GM12878 (cell line): ENCODE results near the gene COL15A1.

Source experiments
- BHLHE40 ChIP-seq, 2 experiments: fragments of 450-650 bp in 1 of 2; IDR thresholded peaks; 2 replicates each; pipeline ENCODE4 v1.6.1; 2011 to 2017; ENCODE audit warnings: low read depth in 2 of 2, borderline replicate concordance in 1 of 2, improper control_type of control experiment in 1 of 2, low read length in 1 of 2, mild to moderate bottlenecking in 1 of 2
- E4F1 ChIP-seq: fragments of 450-650 bp; IDR thresholded peaks from 2 replicates; pipeline ENCODE4 v1.6.1; 2018; ENCODE audit warnings: borderline replicate concordance, mild to moderate bottlenecking; ENCODE audit not compliant: partially characterized antibody
- GABPA ChIP-seq: IDR thresholded peaks from 2 replicates; pipeline ENCODE4 v1.6.1; 2014; ENCODE audit warnings: antibody characterized with exemption, low read depth, mild to moderate bottlenecking, inconsistent platforms
- HCFC1 ChIP-seq: fragments of 150-350 bp; IDR thresholded peaks from 2 replicates; pipeline ENCODE4 v1.6.1; 2014; ENCODE audit warnings: low read length
- HDAC6 ChIP-seq: fragments of 200-600 bp; sonication (generic); IDR thresholded peaks from one replicate; pipeline ENCODE4 v1.8.0; 2017; ENCODE audit warnings: antibody characterized with exemption; ENCODE audit not compliant: unreplicated experiment
- NFXL1 ChIP-seq: fragments of 450-650 bp; IDR thresholded peaks from 2 replicates; pipeline ENCODE4 v1.6.1; 2017; ENCODE audit warnings: antibody characterized with exemption, mild to moderate bottlenecking, borderline replicate concordance
- RAD21 ChIP-seq: IDR thresholded peaks from 2 replicates; pipeline ENCODE4 v1.6.1; 2011; ENCODE audit warnings: mild to moderate bottlenecking, low read depth, low read length, moderate library complexity; ENCODE audit not compliant: insufficient read depth
- SKIL ChIP-seq: fragments of 450-650 bp; IDR thresholded peaks from 2 replicates; pipeline ENCODE4 v1.6.1; 2017; ENCODE audit warnings: mild to moderate bottlenecking, low read depth, inconsistent platforms; ENCODE audit not compliant: poor library complexity, severe bottlenecking
- SMARCA5 ChIP-seq: fragments of 450-650 bp; IDR thresholded peaks from 2 replicates; pipeline ENCODE4 v1.6.1; 2017; ENCODE audit warnings: mild to moderate bottlenecking
- STAT3 ChIP-seq: IDR thresholded peaks from 2 replicates; pipeline ENCODE4 v1.6.1; 2011; ENCODE audit warnings: low read depth, low read length, improper control_type of control experiment
- YBX1 ChIP-seq: fragments of 450-650 bp; IDR thresholded peaks from 2 replicates; pipeline ENCODE4 v1.6.1; 2016; ENCODE audit warnings: antibody characterized with exemption
- ZBTB33 ChIP-seq: fragments of 450-650 bp; IDR thresholded peaks from 2 replicates; pipeline ENCODE4 v1.6.1; 2017; ENCODE audit warnings: mild to moderate bottlenecking
- TF ChIP-seq, protein P1 (sequence below): IDR thresholded peaks from 2 replicates; pipeline ENCODE4 v1.6.1; 2011; ENCODE audit warnings: low read depth, low read length, improper control_type of control experiment, borderline replicate concordance
- TF ChIP-seq, protein P2 (sequence below), 3 experiments: IDR thresholded peaks in 2 of 3; conservative IDR thresholded peaks in 1 of 3; 2 replicates each; pipeline ENCODE4 v1.5.1; 2011; ENCODE audit warnings: low read depth in 3 of 3, low read length in 3 of 3, mild to moderate bottlenecking in 3 of 3, control low read depth in 2 of 3, moderate library complexity in 2 of 3, inconsistent platforms in 1 of 3, mixed read lengths in 1 of 3; ENCODE audit not compliant: control insufficient read depth in 2 of 3, insufficient read depth in 1 of 3; ENCODE audit errors: extremely low read depth in 1 of 3

- TF ChIP-seq NFXL1 (no peak), GABPA (no peak), STAT3 (no peak), SMARCA5 (no peak), HDAC6 (no peak), SKIL (no peak), ZBTB33 (no peak), BHLHE40 (IDR thresholded peaks at IDR 0.05; ENCODE audit: borderline replicate concordance in 1 of 2, low read depth in 2 of 2, low read length in 1 of 2) (no peak), RAD21 (no peak), E4F1 (no peak), YBX1 (no peak), HCFC1 (no peak)
- TF ChIP-seq, protein P1, sequence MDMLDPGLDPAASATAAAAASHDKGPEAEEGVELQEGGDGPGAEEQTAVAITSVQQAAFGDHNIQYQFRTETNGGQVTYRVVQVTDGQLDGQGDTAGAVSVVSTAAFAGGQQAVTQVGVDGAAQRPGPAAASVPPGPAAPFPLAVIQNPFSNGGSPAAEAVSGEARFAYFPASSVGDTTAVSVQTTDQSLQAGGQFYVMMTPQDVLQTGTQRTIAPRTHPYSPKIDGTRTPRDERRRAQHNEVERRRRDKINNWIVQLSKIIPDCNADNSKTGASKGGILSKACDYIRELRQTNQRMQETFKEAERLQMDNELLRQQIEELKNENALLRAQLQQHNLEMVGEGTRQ = no peak
- TF ChIP-seq, protein P2, sequence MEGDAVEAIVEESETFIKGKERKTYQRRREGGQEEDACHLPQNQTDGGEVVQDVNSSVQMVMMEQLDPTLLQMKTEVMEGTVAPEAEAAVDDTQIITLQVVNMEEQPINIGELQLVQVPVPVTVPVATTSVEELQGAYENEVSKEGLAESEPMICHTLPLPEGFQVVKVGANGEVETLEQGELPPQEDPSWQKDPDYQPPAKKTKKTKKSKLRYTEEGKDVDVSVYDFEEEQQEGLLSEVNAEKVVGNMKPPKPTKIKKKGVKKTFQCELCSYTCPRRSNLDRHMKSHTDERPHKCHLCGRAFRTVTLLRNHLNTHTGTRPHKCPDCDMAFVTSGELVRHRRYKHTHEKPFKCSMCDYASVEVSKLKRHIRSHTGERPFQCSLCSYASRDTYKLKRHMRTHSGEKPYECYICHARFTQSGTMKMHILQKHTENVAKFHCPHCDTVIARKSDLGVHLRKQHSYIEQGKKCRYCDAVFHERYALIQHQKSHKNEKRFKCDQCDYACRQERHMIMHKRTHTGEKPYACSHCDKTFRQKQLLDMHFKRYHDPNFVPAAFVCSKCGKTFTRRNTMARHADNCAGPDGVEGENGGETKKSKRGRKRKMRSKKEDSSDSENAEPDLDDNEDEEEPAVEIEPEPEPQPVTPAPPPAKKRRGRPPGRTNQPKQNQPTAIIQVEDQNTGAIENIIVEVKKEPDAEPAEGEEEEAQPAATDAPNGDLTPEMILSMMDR (IDR thresholded peaks at IDR 0.05 in 2 of 3, conservative IDR thresholded peaks at IDR 0.05 in 1 of 3; ENCODE audit: control insufficient read depth in 2 of 3, extremely low read depth in 1 of 3, insufficient read depth in 1 of 3, low read depth in 3 of 3, low read length in 3 of 3) = no peak
Measured at GRCh38 chr9:99026956-99027298, 83.2 kb downstream of the COL15A1 start.
